C4-2B (cell line): ENCODE measurements around the gene PDK2.

Experiments
- H3K27ac ChIP-seq: fragments of 450-650 bp; 2 replicates; pipeline ENCODE4 v1.5.1; 2017
- ZFX ChIP-seq: fragments of 450-650 bp; IDR thresholded peaks from 2 replicates; pipeline ENCODE4 v1.6.1; 2017
- TF ChIP-seq, protein P1 (sequence below): fragments of 450-650 bp; conservative IDR thresholded peaks from 2 replicates; pipeline ENCODE4 v1.5.1; 2017; ENCODE audit warnings: mild to moderate bottlenecking

Gene PDK2

DNA sequence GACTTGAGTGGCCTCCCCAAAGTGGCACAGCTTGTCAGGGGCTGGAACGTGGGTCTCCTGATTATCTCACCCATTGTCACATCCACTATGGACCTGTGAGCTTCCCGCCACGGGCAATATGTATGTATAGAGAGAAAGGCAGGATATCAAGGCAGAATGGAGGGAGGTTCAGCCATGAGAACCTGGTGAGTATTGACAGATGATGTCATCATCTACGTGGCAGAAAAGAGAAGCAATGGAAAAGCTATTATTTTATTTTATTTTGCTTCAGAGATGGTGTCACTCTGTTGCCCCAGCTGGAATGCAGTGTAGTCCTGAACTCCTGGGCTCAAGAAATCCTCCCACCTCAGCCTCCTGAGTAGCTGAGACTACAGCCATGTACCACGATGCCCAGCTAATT is 13.4 kb upstream of the PDK2 start:
- TF ChIP-seq ZFX, result no peak
- TF ChIP-seq, protein P1, sequence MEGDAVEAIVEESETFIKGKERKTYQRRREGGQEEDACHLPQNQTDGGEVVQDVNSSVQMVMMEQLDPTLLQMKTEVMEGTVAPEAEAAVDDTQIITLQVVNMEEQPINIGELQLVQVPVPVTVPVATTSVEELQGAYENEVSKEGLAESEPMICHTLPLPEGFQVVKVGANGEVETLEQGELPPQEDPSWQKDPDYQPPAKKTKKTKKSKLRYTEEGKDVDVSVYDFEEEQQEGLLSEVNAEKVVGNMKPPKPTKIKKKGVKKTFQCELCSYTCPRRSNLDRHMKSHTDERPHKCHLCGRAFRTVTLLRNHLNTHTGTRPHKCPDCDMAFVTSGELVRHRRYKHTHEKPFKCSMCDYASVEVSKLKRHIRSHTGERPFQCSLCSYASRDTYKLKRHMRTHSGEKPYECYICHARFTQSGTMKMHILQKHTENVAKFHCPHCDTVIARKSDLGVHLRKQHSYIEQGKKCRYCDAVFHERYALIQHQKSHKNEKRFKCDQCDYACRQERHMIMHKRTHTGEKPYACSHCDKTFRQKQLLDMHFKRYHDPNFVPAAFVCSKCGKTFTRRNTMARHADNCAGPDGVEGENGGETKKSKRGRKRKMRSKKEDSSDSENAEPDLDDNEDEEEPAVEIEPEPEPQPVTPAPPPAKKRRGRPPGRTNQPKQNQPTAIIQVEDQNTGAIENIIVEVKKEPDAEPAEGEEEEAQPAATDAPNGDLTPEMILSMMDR, result no peak
- H3K27ac ChIP-seq, result no peak overlapping the region

DNA sequence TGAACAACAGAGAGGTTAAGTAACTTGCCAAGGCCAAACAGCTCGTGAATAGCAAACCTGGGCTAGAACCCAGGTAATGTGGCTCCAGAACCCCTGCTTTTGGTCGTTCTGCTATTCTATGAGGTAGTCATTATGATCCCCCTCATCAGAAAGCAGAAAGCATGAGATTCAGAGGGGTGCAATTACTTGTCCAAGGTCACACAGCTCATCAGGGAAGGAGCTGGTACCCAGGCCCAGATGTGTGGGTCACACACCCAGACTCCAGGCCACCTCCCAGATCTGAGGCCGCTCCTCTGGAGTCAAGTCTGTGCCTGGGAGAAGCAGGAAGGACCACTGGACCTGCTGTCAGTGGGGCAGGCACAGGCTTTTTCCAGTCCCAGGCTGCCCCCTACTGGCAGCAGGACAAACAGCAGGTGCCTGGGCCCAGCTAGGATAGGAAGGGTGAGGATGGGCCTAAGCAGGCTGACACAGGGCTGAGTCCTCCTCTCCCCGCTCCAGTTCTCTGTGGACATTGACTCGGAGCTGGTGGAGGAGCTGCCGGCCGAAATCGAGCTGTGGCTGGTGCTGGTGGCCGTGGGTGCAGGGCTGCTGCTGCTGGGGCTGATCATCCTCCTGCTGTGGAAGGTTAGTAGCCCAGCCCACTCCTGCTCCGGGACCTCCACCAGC is 7.8 kb upstream of the PDK2 start:
- no peak for TF ChIP-seq ZFX
- TF ChIP-seq, protein P1, result peak; percentile 98
- no peak overlapping the region for H3K27ac ChIP-seq

DNA sequence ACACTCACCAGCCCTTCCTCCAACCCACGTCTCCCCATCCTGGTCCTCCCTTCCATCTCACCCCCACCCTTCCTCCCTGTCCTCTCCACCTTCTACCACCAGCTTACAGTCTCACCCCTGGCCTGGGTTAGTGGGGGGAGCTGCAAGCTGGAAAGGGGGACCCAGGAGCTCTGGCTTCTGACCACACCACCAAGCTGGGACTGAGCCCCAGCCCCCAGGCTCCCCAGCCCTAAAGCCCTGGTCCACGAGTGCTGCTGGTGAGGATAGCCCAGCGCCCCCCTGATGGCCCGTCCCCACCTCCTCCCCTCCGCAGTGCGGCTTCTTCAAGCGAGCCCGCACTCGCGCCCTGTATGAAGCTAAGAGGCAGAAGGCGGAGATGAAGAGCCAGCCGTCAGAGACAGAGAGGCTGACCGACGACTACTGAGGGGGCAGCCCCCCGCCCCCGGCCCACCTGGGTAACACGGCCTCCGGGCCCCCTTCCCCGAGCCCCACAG is 7.2 kb upstream of the PDK2 start:
- no peak overlapping the region for H3K27ac ChIP-seq
- TF ChIP-seq, protein P1, result peak; percentile 19; the same call in 1 of the 2 replicates
- TF ChIP-seq ZFX, result no peak

DNA sequence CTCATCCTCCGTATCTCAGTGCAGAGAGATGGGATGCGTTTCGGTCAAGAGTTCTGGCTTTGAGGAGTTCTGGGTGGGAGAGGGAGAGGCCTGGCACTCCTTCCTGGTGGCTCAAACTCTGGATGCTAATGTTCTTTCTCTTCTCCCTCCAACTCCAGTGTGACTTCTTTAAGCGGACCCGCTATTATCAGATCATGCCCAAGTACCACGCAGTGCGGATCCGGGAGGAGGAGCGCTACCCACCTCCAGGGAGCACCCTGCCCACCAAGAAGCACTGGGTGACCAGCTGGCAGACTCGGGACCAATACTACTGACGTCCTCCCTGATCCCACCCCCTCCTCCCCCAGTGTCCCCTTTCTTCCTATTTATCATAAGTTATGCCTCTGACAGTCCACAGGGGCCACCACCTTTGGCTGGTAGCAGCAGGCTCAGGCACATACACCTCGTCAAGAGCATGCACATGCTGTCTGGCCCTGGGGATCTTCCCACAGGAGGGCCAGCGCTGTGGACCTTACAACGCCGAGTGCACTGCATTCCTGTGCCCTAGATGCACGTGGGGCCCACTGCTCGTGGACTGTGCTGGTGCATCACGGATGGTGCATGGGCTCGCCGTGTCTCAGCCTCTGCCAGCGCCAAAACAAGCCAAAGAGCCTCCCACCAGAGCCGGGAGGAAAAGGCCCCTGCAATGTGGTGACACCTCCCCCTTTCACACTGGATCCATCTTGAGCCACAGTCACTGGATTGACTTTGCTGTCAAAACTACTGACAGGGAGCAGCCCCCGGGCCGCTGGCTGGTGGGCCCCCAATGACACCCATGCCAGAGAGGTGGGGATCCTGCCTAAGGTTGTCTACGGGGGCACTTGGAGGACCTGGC is 6.0 kb upstream of the PDK2 start:
- H3K27ac ChIP-seq, result no peak overlapping the region
- TF ChIP-seq, protein P1, result no peak
- TF ChIP-seq ZFX, result no peak

DNA sequence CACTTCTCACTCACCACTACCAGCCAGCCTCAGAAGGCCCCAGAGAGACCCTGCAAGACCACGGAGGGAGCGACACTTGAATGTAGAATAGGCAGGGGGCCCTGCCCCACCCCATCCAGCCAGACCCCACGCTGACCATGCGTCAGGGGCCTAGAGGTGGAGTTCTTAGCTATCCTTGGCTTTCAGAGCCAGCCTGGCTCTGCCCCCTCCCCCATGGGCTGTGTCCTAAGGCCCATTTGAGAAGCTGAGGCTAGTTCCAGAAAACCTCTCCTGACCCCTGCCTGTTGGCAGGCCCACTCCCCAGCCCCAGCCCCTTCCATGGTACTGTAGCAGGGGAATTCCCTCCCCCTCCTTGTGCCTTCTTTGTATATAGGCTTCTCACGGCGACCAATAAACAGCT is 5.1 kb upstream of the PDK2 start:
- TF ChIP-seq ZFX, result no peak
- TF ChIP-seq, protein P1, result no peak
- H3K27ac ChIP-seq, result no peak overlapping the region

DNA sequence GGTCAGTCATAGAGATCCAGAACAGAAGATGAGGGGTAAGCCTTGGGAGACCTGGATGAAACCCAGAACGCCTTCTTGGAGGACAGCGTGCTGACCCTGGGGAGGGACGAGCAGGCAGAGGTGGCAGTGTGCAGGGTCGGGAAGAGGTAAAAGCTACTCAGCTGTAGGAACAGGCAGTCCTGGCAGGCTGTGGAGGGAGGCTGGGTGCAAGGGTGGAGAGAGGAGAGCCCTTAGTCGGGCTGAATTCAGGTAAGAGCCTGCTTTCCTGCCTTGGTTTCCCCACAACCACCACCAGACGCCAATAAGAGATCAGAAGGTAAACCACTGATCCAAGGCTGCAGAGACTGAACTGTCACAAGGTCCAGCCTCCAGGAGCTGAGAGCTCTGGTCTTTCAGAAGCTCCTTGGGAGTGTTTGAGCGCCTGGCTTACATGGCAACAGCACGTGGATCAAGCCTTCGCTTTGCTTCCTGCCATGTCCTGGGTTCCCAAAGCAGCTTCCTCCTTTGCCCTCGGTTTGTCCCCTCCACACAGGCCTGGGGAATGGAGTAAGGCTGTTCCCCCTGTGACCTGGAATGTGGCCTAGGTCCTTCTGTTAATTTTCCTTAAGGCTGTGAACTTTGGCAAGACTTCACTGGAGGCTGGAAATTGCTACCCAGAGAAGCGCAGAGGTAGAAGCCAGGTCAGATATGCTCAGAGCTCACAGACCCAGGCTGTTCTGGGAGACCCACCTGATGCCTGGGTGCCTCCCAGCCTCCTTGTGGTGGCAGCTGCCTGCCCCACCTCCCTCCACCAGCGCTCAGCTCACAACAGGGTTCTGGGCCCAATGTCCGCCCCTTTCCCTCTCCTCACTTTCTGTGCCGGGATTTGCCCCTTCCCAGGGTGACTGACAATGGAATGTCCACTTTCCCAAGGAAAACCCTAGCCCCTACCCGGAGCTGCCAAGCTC is 3.9 kb upstream of the PDK2 start:
- no peak overlapping the region for H3K27ac ChIP-seq
- no peak for TF ChIP-seq ZFX
- TF ChIP-seq, protein P1, result no peak
